Astrocyte of the spinal cord (primary cell): Measurements from ENCODE around the gene CAMTA1.

Source experiments
- DNase-seq: peaks from one replicate; pipeline ENCODE4 v3.0.0; 2011; ENCODE audit warnings: low read depth, low spot score
- H3K4me3 ChIP-seq: 2 replicates; pipeline ENCODE4 v1.5.1; 2011; ENCODE audit warnings: low read depth, mild to moderate bottlenecking, low read length, moderate library complexity
- CTCF ChIP-seq: IDR thresholded peaks from 2 replicates; pipeline ENCODE4 v1.5.1; 2012; ENCODE audit warnings: low read depth, mild to moderate bottlenecking, low read length, inconsistent platforms
- in situ Hi-C: cut with HindIII; loops from 2 replicates; pipeline ENCODE4 v1.10.0; 2017; ENCODE audit warnings: low sequenced_read_pairs

The CAMTA1 gene

GRCh38 chr1:7229696-7230631 is 444.7 kb downstream of the CAMTA1 start:
- TF ChIP-seq CTCF = no peak
- no peak overlapping the region for H3K4me3 ChIP-seq
- peak; percentile 39 for DNase-seq
- in situ Hi-C loops = no loop called here

GRCh38 chr1:7232441-7233236 is 447.4 kb downstream of the CAMTA1 start:
- no peak for TF ChIP-seq CTCF
- DNase-seq = no peak
- in situ Hi-C loops = no loop called here
- no peak overlapping the region for H3K4me3 ChIP-seq

GRCh38 chr1:7233237-7233540 is 447.9 kb downstream of the CAMTA1 start:
- TF ChIP-seq CTCF = no peak
- DNase-seq = no peak
- H3K4me3 ChIP-seq = no peak overlapping the region
- in situ Hi-C loops = no loop called here

GRCh38 chr1:7233646-7234470 is 448.6 kb downstream of the CAMTA1 start:
- no peak for TF ChIP-seq CTCF
- DNase-seq = no peak
- no peak overlapping the region for H3K4me3 ChIP-seq
- in situ Hi-C loops = no loop called here

GRCh38 chr1:7234471-7234755 is 449.2 kb downstream of the CAMTA1 start:
- no peak for TF ChIP-seq CTCF
- no peak for DNase-seq
- no peak overlapping the region for H3K4me3 ChIP-seq
- in situ Hi-C loops = no loop called here

GRCh38 chr1:7235871-7236517 is 450.7 kb downstream of the CAMTA1 start:
- in situ Hi-C loops = no loop called here
- DNase-seq = no peak
- no peak overlapping the region for H3K4me3 ChIP-seq
- TF ChIP-seq CTCF = no peak
